Mesothelial cell of epicardium (in vitro differentiated cells): ENCODE results near the gene ZFYVE19. TPM values are rescaled to one million over a fixed set of nuclear protein-coding genes. Genes with fewer than 3 reads are reported as not detected.

Experiments used
- DNase-seq, 2 experiments: peaks; one replicate each; pipeline ENCODE4 v3.0.0; 2021; ENCODE audit warnings: low spot score in 2 of 2; ENCODE audit not compliant: unreplicated experiment in 2 of 2
- H3K27ac Mint-ChIP-seq: 2 replicates; pipeline ENCODE4 v1.8.0; 2021; ENCODE audit warnings: mixed read lengths
- H3K27me3 Mint-ChIP-seq: 2 replicates; pipeline ENCODE4 v1.8.0; 2021; ENCODE audit warnings: low read depth, mixed read lengths
- H3K36me3 Mint-ChIP-seq: 2 replicates; pipeline ENCODE4 v1.8.0; 2021; ENCODE audit warnings: mixed read lengths
- H3K4me1 Mint-ChIP-seq: 2 replicates; pipeline ENCODE4 v1.8.0; 2021; ENCODE audit warnings: mixed read lengths
- H3K4me3 Mint-ChIP-seq: 2 replicates; pipeline ENCODE4 v1.8.0; 2021; ENCODE audit warnings: mild to moderate bottlenecking, moderate library complexity, mixed read lengths
- H3K9me3 Mint-ChIP-seq: 2 replicates; pipeline ENCODE4 v1.8.0; 2021; ENCODE audit warnings: mixed read lengths
- CTCF ChIP-seq: fragments of 200-600 bp; sonication (generic); IDR thresholded peaks from one replicate; pipeline ENCODE4 v1.5.0; 2021; ENCODE audit warnings: antibody characterized with exemption; ENCODE audit not compliant: unreplicated experiment
- total RNA-seq: library from RNA; stranded (reverse); gene quantifications from 3 replicates; pipeline ENCODE4 v1.2.1, GENCODE V29; 2021

ZFYVE19 gene
- total RNA-seq, 1 donor from 2014 or later, result 24.4 TPM

DNA sequence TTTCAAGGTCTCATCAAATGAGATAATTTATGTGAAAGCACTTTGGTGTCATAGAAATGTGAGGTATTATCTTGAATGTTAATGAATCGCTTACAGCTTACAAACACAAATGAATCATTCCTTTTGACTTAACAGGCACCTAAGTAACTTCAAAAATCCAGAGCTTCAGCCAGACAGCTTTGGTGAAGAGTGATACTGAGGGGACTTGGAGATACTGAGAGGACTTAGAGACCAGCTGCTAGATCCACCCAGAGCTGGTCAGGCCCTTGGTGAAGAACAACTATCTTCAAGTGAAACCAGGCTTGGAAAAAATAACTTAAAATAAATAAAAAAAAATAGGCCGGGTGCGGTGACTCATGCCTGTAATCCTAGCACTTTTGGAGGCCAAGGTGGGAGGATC lies 16.2 kb upstream of the ZFYVE19 start:
- H3K27ac Mint-ChIP-seq, result no peak overlapping the region
- H3K9me3 Mint-ChIP-seq, result no peaks in the 10 kb centered on the region
- no peak for DNase-seq
- peaks cover 34% of the 10 kb centered on the region for H3K4me1 Mint-ChIP-seq
- no peaks in the 10 kb centered on the region for H3K27me3 Mint-ChIP-seq
- no peak for TF ChIP-seq CTCF
- H3K36me3 Mint-ChIP-seq, result peaks cover 12% of the 10 kb centered on the region
- H3K4me3 Mint-ChIP-seq, result no peak overlapping the region

DNA sequence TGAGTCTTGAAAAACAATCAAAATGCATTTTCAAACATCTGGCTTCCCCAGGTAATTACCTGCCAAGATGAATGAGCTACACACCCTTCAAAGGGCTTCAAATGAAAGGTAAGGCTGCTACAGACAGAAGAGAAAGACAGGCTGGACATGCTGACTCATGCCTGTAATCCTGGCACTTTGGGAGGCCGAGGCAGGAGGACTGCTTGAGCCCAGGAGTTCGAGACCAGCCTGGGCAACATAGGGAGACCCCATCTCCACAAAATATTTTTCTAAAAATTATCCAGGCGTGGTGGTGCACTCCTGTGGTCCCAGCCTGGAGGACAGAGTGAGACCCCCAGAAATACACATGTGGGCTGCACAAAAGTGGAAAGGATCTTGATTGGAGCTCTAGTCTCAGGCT lies 14.5 kb upstream of the ZFYVE19 start:
- Mint-ChIP-seq H3K36me3 (peaks cover 12% of the 10 kb centered on the region), H3K27me3 (no peaks in the 10 kb centered on the region), H3K4me3 (no peak overlapping the region), H3K9me3 (no peaks in the 10 kb centered on the region), H3K27ac (no peak overlapping the region), H3K4me1 (peaks cover 23% of the 10 kb centered on the region)
- DNase-seq, result no peak
- no peak for TF ChIP-seq CTCF

DNA sequence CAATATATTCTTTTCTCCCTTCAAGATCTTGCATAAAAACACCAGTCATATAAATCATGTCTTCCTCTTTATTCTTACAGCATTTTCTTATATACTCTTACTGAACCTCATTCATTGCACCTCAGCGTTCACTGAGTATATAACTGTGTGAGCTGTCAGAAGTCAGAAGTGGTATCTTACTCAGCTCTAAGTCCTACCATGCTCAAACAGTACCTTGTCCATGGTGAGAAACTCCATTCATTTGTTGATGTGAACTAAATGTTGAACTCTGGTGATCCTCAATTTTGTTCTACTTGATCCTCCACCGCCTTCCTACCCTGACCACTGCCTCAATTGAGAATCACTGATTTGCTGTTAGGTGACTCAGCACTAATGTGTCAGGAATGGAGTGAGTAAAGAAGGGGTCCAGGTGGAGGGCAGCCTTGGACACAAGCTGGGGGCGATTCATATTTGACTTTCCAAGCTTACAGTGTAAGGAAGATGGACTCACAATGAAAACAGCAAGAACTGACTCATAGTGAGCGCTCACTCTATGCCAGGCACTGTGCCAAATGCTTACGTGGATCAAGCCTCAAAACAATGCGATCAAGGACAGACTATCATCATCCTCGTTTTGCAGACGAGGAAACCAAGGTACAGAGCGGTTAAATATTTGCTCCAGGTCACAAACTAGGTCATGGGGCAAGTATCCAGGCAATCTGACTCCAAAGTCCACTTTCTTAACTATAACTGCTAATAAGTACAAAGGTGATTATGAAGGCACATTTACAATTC lies 13.5 kb upstream of the ZFYVE19 start:
- peaks cover 12% of the 10 kb centered on the region for H3K36me3 Mint-ChIP-seq
- no peak for TF ChIP-seq CTCF
- H3K4me3 Mint-ChIP-seq, result no peak overlapping the region
- H3K27ac Mint-ChIP-seq, result no peak overlapping the region
- peaks cover 19% of the 10 kb centered on the region for H3K4me1 Mint-ChIP-seq
- H3K27me3 Mint-ChIP-seq, result no peaks in the 10 kb centered on the region
- DNase-seq, result no peak
- H3K9me3 Mint-ChIP-seq, result no peaks in the 10 kb centered on the region

DNA sequence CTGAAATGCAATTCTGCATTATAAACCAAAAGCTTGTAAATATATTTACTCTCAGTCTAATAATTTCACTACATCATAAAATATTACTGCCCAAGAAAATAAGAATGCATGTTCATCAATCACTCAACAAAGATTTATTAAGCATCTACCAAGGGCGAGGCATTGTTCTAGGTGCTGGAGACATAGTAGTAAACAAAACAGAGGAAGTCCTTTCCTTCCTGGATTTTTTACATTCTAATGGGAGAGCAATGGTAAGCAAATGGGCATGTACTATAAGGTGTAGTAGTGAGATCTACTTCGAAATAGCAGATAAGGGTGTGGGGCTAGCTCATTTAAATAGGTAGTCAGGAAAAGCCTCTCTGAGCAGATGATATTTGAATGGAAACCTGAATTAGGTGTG lies 10.8 kb upstream of the ZFYVE19 start:
- TF ChIP-seq CTCF, result no peak
- Mint-ChIP-seq H3K9me3 (no peaks in the 10 kb centered on the region), H3K4me3 (no peak overlapping the region), H3K27me3 (no peaks in the 10 kb centered on the region), H3K36me3 (peaks cover 14% of the 10 kb centered on the region), H3K4me1 (peaks cover 18% of the 10 kb centered on the region), H3K27ac (peak overlapping the region; percentile 57)
- DNase-seq, result no peak

- no peaks in the 10 kb centered on the region for H3K9me3 Mint-ChIP-seq
- no peaks in the 10 kb centered on the region for H3K27me3 Mint-ChIP-seq
- peaks cover 16% of the 10 kb centered on the region for H3K36me3 Mint-ChIP-seq
- no peak overlapping the region for H3K4me3 Mint-ChIP-seq
- H3K4me1 Mint-ChIP-seq, result peaks cover 18% of the 10 kb centered on the region
- peak overlapping the region; percentile 57 for H3K27ac Mint-ChIP-seq
- no peak for DNase-seq
- TF ChIP-seq CTCF, result no peak
Measured at GRCh38 chr15:40796512-40796911, 10.4 kb upstream of the ZFYVE19 start.
